ENCODE measurements around the gene NIPBL.
"Not testable (repeated sequence)": the region's sequence is repeated elsewhere in the genome, so short reads cannot be mapped to it uniquely, and the experiment has no call there.

The NIPBL gene, protein sequence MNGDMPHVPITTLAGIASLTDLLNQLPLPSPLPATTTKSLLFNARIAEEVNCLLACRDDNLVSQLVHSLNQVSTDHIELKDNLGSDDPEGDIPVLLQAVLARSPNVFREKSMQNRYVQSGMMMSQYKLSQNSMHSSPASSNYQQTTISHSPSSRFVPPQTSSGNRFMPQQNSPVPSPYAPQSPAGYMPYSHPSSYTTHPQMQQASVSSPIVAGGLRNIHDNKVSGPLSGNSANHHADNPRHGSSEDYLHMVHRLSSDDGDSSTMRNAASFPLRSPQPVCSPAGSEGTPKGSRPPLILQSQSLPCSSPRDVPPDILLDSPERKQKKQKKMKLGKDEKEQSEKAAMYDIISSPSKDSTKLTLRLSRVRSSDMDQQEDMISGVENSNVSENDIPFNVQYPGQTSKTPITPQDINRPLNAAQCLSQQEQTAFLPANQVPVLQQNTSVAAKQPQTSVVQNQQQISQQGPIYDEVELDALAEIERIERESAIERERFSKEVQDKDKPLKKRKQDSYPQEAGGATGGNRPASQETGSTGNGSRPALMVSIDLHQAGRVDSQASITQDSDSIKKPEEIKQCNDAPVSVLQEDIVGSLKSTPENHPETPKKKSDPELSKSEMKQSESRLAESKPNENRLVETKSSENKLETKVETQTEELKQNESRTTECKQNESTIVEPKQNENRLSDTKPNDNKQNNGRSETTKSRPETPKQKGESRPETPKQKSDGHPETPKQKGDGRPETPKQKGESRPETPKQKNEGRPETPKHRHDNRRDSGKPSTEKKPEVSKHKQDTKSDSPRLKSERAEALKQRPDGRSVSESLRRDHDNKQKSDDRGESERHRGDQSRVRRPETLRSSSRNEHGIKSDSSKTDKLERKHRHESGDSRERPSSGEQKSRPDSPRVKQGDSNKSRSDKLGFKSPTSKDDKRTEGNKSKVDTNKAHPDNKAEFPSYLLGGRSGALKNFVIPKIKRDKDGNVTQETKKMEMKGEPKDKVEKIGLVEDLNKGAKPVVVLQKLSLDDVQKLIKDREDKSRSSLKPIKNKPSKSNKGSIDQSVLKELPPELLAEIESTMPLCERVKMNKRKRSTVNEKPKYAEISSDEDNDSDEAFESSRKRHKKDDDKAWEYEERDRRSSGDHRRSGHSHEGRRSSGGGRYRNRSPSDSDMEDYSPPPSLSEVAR (N-terminal part only)

DNA sequence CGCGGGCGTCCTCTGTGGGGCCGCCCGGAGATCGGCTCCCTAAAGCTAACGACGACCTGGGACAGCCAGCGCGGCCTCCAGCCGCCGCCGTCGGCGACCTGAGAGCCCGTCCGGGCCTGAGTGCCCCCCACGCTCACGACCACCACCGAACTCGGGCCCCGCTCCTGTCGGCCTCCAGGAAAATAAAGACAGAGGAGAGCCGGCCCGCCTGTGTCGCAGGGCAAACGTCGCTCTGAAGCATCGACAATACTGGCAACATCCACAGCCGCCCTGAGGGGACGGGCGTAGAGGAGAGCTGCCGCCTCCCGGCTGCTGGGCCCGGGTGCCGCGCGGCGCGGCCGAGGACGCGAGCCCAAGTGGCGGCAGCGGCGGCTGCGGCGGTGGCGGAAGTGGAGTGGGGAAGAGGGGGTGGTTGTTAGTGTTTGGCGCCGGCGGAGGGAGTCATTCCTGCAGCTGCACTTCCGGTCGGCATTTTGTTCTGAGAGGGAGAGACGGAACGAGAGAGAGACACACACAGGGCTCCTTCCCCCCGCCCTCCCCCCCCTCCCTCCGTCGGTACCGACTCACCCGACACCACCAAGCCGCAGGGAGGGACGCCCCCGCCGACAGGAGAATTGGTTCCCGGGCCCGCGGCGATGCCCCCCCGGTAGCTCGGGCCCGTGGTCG is at the start of gene NIPBL:
Gene NIPBL, plus strand, starts transcription at position 471 of the 666 bp plus-strand sequence. CDS start 76,928 bp downstream, outside the sequence.
- DNase-seq = peak; percentile 92

DNA sequence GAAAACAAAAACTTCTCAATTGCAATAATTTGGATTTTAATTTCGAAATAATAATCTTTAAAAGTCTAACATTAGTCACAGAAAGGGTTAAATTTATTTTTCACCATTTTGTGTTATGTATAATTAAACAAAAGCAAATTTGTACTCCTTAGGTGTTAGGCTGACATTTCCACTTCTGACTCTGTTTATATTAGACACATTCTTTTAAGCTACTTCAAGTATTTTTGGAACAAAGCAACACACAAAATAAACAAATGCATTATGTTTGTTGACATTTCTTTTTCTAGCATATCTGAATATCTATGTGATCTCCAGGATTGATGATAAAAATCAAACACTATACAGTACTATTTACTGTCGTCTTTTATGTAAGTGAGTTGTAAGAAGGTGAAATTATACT is 44.3 kb upstream of the NIPBL start:
- DNase-seq = no peak

DNA sequence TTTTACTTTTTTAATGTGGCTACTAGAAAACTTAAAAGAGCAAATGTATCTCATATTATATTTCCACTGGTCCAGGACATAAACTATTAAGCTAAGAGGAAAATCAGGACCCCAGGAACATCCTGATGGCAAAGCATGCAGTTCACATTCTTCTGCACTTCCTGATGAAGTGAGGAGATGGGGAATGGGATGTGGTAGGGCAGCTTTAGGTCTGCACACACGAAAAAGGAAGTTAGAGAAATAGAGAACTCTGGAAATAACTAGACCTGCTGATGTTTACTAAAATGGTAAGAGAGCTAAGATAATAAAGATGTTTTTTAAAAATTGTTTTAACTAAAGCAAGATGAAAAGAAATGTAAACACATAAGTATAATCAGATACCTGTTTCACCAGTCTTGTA is 39.7 kb upstream of the NIPBL start:
- DNase-seq = no peak

DNA sequence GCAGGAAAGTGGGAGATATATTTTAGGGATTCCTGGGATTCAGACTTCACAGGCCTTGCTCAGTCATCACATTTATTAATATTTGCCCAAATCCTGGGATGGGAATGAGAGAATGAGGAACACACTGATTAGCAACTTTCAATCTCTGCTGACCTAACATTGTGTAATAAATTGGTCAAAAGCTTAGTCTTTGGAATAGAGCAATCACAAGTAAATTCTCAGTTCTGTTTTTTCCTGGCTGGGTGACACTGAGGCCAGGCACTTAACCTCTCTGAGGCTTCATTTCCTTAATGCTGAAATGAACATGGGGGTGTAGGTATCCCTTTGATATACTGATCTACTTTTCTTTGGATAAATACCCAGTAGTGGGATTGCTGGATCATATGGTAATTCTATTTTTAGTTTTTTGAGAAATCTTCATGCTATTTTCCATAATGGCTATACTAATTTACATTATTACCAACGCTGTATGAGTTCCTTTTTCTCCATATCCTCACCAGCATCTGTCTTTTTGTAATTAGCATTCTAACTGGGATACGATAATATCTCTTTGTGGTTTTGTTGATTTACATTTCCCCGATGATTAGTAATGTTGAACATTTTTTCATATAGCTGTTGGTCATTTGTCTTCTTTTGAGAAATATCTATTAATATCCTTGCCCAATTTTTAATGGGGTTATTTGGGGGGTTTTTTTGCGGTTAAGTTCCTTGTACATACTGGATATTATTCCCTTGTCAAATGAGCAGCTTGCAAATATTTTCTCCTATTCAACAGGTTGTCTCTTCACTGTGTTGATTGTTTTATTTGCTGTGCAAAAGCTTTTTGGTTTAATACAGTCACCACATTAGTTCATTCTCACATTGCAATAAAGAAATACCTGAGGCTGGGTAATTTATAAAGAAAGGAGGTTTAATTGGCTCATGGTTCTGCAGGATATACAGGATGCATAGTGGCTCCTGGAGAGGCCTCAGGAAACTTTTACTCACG is 36.8 kb upstream of the NIPBL start:
- no peak for DNase-seq

DNA sequence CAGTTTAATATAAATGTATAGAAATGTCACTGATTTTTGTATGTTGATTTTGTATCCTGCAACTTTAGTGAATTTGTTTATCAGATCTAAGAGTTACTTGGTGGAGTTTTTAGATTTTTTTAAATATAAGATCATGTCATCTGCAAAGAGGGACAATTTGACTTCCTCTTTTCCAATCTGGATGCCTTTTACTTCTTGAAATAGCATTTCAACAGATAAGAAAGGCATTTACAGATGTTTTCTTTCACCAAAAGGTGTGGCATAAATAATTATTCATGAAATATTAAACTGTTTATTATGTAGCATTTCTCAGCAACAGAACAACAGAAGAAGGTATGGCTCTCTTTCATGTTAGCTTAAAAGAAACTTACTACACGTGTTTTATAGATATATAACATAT is 34.9 kb upstream of the NIPBL start:
- no peak for DNase-seq

DNA sequence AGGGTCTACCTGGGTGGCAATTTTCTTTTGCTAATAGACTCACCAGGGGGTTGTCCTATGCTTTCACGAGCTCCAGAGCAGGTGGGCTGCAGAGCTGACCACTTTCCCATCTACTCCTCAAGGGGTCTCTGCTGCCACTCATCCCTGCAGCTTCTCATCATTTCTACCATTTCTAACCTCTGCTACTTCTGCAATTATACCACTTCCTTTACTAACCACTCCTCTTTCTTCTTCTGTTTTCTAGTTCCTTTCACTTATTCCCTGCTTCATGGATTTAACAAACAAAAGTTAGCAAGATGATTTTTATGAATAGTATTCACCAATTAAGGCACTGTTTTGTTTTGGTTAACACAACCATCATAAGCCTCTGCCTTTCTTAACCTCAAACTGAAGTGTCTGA is 34.5 kb upstream of the NIPBL start:
- DNase-seq = no peak

DNA sequence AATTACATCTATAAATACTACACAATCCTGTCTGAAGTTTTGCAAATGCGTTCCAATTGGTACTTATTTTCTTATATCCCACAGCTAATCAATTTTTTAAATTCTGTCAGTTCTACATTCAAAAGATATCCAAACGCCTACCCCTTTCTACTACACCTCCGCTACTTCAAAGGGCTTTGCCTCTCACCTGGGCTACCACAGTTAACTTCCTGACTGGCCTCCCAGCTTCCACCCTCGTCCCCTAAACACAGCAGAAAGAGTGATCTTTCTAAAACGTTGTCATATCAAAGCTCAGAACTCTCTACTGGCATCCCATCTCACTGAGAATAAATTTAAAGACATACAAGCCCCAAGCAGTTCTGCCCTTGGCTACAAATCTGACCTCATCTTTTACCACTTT is 32.3 kb upstream of the NIPBL start:
- DNase-seq = no peak

DNA sequence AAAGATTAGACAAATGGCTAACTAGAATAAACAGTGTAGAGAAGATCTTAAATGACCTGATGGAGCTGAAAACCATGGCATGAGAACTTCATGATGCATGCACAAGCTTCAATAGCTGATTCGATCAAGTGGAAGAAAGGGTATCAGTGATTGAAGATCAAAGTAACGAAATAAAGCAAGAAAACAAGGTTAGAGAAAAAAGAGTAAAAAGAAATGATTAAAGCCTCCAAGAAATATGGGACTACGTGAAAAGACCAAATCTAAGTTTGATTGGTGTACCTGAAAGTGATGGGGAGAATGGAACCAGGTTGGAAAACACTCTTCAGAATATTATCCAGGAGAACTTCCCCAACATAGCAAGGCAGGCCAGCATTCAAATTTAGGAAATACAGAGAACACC is 28.0 kb upstream of the NIPBL start:
- not testable (repeated sequence) for DNase-seq

DNA sequence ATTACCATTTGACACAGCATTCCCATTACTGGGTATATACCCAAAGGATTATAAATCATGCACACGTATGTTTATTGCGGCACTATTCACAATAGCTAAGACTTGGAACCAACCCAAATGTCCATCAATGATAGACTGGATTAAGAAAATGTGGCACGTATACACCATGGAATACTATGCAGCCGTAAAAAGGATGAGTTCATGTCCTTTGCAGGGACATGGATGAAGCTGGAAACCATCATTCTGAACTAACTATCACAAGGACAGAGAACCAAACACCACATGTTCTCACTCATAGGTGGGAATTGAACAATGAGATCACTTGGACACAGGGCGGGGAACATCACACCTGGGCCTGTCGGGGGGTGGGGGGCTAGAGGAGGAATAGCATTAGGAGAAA is 23.7 kb upstream of the NIPBL start:
- not testable (repeated sequence) for DNase-seq

DNA sequence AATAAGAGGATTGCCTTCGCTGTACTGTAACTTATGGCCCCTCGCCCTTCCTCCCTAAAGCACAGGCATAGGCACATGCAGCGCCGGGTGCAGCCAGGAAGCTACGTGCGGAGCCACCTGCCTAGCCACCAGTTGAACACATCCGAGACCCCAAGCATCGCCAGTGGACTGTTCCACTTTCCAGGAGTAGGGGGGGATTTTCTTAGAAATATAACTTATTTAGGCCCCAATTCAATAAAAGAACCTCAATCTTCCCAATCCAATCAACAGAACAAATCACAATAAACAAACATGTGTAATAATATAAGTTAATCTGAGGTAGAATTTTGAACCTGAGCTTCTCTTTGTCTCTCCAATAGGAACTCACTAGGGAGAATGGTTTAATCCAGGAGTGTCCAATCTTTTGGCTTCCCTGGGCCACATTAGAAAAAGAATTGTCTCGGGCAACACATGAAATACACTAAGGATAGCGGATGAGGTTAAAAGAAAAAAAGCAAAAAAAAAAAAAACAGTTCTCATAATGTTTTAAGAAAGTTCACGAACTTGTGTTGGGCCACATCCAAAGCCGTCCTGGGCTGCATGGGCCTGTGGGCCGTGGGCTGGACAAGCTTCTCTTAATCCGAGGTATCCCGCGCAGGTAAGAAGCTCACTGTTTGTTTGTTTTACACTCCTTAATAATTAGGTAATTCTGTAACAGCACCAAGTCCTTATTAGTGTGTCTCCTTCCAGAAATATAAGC is 22.0 kb upstream of the NIPBL start:
- no peak for DNase-seq

DNA sequence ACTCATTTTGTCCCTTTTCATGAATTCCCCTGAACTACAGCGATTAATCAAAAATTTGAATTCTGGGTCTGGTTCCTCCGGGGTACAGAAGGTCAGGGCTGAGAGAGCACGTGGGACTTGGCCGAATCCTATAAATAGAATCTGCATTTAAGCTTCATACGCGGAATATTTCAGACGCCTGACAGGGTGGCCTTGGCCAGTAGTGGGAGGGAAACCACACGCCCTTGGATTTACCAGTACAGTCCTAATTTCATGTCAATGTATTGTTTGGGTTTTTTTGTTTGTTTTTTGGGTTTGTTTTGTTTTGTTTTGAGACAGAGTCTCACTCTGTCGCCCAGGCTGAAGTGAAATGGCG is 21.5 kb upstream of the NIPBL start:
- no peak for DNase-seq

DNA sequence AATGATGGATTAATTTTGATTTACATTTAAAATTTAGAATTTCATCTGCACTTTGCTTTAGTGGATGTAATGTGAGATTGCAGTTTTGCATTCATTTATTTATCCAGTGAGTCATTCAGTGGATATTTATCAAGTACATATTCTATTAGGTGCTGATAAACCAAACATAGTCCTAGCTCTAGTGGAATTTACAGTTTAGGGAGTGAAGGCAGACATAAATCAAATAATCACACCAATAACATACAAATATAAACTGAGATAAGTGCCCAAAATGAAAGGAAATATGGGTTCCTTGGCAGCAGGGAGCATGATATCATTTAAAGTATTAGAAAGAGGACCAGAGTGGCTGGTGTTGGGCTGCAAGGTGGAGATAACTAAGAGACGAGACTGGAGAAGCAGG is 14.7 kb upstream of the NIPBL start:
- DNase-seq = no peak

DNA sequence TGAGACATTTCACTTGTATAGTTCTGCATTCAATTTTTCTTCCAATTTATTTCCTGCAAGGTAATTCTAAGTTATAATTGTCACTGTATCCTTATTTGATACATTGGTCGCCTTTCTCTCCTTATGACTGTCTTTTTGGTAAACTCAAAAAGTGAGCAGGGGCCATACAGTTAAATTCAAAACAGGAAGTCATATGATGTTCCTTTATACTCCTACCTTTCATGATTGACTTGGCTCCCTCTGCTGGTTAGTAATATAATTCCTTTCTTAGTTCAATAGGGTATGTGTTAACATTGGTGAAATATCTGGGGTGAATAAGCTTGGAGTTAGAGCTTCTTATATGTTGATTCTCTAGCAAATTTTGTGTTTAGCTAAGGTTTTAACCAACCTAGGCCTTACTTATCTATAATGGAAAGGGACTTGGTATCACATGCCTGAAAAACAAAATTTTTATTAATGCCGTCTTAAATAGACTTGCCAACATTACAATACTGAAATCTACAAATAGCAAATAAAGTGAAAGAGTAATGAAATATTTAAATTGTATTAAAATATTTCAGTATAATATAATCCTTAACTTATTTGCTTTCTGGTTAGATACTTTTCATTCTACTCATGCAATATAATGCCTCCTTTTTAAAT is 6.0 kb upstream of the NIPBL start:
- peak; percentile 78 for DNase-seq

DNA sequence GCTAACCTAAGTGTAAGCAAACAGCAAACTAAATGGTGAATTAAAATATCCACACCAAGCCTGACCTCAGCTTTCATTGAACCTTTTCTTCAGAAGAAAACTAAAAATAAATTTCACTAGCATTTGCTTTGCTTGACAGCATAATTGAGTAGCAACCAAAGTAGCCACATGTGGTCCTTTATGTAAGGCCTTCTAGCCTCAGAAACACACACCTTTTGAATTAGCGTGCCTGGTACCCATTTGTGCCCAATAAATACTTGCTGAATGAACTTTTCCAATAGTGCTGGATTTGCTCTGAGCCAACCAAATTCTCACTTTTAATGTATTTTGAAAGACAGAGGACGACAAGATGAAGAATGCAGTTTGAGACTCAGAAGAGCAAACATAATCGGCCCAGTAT is 2.1 kb upstream of the NIPBL start:
- peak; percentile 12 for DNase-seq

DNA sequence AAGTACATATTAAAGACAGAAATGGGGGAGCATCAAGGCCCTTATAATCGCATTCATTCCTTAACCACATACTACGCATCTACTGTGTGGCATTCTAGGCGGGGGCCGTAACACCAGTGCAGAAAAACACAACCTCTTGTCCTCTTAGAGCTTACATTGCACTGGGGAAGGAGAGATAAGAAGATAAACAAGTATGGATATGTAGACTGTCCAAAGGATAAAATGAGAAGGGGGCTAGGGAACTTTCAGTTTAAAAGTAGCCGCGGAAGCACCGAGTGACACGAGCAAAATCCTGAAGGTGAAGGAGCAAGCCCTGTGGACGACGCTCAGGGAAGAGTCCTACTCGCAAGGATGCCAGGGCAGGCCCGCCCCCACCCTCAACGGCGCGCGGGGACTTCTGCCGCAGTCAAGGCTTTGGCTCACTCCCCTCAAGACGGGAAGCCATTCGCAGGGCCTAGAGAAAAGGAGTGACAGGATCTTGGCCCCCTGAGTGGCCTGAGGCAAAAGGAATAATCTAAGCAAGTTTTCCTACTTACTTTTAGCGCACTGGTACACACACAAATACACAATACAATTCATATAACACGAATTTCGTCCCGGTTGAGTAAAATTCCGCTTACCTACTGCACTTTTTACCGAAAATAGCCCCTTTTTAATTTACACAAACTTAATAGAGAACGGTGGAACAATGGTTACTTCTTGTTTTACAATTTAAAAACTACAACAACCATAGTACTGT is 1.3 kb upstream of the NIPBL start:
- DNase-seq = peak; percentile 53

DNA sequence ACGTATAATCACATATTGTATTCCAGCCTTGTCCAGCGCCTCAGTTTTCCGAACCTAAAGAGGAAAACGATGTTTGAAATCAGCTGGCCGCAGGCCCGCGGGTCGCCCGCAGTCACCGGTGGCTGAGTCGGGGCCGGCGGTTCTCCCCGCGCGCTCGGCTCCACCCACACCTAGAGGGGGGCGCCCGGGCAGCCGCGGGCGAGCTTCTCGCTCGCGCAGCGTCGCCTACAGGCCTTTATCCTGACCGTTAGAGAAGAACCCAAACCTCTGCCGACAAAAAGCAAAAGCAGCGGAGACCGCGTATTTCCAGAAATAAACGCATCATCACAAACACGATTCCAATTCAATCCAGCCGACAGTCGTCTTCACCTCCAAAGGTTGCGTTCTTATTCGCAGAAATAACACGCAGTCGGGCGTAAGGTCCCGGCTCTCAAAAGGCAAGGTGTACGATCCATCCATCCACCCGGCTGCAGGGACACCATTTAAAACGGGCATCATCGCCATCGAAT is 725 bp upstream of the NIPBL start:
- DNase-seq = peak; percentile 78

DNA sequence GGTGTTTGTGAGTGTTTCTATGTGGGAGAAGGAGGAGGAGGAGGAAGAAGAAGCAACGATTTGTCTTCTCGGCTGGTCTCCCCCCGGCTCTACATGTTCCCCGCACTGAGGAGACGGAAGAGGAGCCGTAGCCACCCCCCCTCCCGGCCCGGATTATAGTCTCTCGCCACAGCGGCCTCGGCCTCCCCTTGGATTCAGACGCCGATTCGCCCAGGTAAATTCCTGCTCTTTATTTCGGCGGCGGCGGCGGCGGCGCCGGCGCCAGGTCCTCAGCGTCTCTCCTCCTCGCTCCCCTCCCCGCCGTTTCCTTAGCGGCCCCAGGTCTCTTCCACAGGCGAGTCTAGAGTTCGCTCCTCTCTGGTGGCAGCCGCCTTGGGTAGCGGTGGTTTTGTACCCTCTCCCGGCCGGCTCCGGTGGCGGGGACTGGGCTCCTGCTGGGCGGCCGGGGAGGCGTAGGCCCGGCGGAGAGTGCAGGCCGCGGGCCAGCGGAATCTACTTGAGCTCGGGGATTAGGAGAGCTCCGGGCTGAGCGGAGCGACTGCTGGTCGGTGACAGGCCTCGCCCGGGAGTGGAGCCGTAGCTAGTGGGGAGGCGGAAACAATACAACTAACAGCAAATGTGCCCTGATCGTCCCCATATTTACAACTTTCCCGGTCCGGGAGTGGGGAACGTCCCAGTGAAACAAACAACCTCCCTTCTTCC is 547 bp downstream of the NIPBL start:
- DNase-seq = peak; percentile 62

DNA sequence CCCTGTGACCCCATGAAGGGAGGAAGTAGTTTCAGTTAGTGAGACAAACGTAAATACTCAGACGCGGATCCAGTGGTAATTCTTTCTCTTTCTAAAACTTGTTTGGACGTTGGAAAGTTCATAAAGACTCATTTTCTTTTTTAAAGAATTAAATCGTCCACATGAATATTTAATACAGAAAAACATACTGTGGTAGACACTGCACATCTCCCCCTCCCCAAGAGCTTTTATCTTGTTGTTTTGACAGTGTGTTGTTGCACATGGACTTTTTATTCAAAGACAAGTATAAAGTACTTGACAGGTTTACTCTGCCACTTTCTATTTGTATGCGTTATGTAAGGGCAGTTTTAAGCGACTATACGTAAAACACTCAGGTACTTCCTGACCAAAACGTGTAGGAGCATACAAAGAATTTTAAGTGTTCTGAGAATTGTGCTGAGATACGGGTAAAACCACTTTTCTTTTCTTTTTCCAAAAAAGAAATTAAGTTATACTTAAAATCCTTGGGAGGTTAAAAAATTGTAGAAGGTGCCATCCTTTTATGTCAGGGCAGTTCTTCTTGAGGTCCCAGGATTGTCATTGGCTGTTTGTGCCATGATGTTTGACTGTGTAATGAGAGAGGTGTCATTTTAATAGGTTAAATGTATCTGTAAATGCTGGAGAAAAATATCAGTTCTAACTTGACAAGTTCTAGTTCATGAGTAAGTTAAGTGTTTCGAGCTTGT is 1.3 kb downstream of the NIPBL start:
- DNase-seq = peak; percentile 59

Data from CD4-positive, alpha-beta T cell treated with Interleukin-12 subunit alpha and Interleukin-12 subunit beta, for 1 hour (primary cell).